Skeletal muscle satellite cell (primary cell): Measurements from ENCODE around the gene LRRC61.
A peak's percentile ranks its signal among the peaks of the same experiment; 100 is the strongest.

ENCODE experiments used
- H3K27me3 ChIP-seq: 2 replicates; pipeline ENCODE4 v1.7.0; 2013; ENCODE audit warnings: low read length; ENCODE audit not compliant: control insufficient read depth, insufficient read depth
- H3K36me3 ChIP-seq: 2 replicates; pipeline ENCODE4 v1.7.0; 2013; ENCODE audit warnings: mild to moderate bottlenecking, control low read depth, low read length; ENCODE audit not compliant: insufficient read depth
- H3K4me1 ChIP-seq: 2 replicates; pipeline ENCODE4 v1.7.0; 2013; ENCODE audit warnings: low read length; ENCODE audit not compliant: control insufficient read depth, insufficient read depth
- H3K4me2 ChIP-seq: 2 replicates; pipeline ENCODE4 v1.7.0; 2013; ENCODE audit warnings: mild to moderate bottlenecking, low read length
- H3K4me3 ChIP-seq: 2 replicates; pipeline ENCODE4 v1.7.0; 2013; ENCODE audit warnings: low read length
- H3K9ac ChIP-seq: 2 replicates; pipeline ENCODE4 v1.7.0; 2013; ENCODE audit warnings: mild to moderate bottlenecking, low read depth, low read length, moderate library complexity
- H3K9me3 ChIP-seq: replicated peaks from 2 replicates; pipeline ENCODE4 v1.7.0; 2013; ENCODE audit warnings: mild to moderate bottlenecking, control low read depth, low read length

Gene LRRC61

DNA sequence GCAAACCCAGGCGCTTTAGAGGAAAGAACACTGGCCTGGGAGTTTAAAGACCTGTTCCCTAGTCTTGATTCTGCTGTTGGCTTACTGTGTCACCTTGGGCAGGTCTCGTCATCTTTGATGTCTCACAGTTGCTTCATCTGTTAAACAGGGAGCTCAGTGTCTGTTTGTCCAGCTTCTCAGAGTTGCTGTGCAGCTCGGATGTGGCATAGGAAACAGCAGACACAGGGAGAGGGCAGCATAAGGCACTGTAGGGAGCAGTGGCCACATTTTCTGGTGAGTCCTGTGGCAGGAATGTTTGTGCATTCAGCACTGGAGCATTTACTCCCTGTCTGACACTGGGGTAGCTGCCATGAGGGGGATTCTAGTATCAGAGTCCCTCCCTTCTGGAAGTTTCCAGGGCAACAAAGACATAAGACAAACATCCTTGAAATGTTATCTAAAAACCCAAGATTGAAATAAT is 47.5 kb downstream of the LRRC61 start:
- H3K4me3 ChIP-seq: peak overlapping the region; percentile 95
- H3K36me3 ChIP-seq: peaks cover 32% of the 10 kb centered on the region
- no peaks in the 10 kb centered on the region for H3K9me3 ChIP-seq
- H3K4me1 ChIP-seq: peaks cover 26% of the 10 kb centered on the region
- H3K4me2 ChIP-seq: peak overlapping the region; percentile 93
- peak overlapping the region; percentile 90 for H3K9ac ChIP-seq
- no peaks in the 10 kb centered on the region for H3K27me3 ChIP-seq

DNA sequence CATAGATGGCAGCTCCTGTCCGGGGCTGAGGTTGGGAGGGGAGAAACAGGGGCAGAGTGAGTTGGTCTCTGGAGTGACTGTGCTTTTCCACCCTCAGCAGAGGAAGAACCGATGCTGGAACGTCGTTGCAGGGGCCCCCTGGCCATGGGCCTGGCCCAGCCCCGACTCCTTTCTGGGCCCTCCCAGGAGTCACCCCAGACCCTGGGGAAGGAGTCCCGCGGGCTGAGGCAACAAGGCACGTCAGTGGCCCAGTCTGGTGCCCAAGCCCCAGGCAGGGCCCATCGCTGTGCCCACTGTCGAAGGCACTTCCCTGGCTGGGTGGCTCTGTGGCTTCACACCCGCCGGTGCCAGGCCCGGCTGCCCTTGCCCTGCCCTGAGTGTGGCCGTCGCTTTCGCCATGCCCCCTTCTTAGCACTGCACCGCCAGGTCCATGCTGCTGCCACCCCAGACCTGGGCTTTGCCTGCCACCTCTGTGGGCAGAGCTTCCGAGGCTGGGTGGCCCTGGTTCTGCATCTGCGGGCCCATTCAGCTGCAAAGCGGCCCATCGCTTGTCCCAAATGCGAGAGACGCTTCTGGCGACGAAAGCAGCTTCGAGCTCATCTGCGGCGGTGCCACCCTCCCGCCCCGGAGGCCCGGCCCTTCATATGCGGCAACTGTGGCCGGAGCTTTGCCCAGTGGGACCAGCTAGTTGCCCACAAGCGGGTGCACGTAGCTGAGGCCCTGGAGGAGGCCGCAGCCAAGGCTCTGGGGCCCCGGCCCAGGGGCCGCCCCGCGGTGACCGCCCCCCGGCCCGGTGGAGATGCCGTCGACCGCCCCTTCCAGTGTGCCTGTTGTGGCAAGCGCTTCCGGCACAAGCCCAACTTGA is 48.2 kb downstream of the LRRC61 start:
- Histone ChIP-seq H3K9ac (peak overlapping the region; percentile 24), H3K4me3 (no peak overlapping the region), H3K4me2 (peak overlapping the region; percentile 93), H3K36me3 (peaks cover 32% of the 10 kb centered on the region), H3K4me1 (peaks cover 26% of the 10 kb centered on the region), H3K9me3 (no peaks in the 10 kb centered on the region), H3K27me3 (no peaks in the 10 kb centered on the region)

DNA sequence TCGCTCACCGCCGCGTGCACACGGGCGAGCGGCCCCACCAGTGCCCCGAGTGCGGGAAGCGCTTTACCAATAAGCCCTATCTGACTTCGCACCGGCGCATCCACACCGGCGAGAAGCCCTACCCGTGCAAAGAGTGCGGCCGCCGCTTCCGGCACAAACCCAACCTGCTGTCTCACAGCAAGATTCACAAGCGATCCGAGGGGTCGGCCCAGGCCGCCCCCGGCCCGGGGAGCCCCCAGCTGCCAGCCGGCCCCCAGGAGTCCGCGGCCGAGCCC is 48.8 kb downstream of the LRRC61 start:
- Histone ChIP-seq H3K9ac (no peak overlapping the region), H3K4me3 (no peak overlapping the region), H3K4me1 (peaks cover 26% of the 10 kb centered on the region), H3K27me3 (no peaks in the 10 kb centered on the region), H3K9me3 (no peaks in the 10 kb centered on the region), H3K4me2 (no peak overlapping the region), H3K36me3 (peaks cover 32% of the 10 kb centered on the region)

DNA sequence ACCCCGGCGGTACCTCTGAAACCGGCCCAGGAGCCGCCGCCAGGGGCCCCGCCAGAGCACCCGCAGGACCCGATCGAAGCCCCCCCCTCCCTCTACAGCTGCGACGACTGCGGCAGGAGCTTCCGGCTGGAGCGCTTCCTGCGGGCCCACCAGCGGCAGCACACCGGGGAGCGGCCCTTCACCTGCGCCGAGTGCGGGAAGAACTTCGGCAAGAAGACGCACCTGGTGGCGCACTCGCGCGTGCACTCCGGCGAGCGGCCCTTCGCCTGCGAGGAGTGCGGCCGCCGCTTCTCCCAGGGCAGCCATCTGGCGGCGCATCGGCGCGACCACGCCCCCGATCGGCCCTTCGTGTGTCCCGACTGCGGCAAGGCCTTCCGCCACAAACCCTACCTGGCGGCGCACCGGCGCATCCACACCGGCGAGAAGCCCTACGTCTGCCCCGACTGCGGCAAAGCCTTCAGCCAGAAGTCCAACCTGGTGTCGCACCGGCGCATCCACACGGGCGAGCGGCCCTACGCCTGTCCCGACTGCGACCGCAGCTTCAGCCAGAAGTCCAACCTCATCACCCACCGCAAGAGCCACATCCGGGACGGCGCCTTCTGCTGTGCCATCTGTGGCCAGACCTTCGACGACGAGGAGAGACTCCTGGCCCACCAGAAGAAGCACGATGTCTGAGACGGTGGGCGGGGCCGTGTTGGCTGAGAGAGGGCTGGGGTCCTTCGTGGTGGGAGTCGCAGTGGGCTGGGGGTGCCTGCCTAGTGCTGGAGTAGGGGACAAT is 49.3 kb downstream of the LRRC61 start:
- Histone ChIP-seq H3K27me3 (no peaks in the 10 kb centered on the region), H3K9me3 (no peaks in the 10 kb centered on the region), H3K9ac (no peak overlapping the region), H3K4me1 (peaks cover 27% of the 10 kb centered on the region), H3K4me3 (no peak overlapping the region), H3K4me2 (no peak overlapping the region), H3K36me3 (peaks cover 32% of the 10 kb centered on the region)

DNA sequence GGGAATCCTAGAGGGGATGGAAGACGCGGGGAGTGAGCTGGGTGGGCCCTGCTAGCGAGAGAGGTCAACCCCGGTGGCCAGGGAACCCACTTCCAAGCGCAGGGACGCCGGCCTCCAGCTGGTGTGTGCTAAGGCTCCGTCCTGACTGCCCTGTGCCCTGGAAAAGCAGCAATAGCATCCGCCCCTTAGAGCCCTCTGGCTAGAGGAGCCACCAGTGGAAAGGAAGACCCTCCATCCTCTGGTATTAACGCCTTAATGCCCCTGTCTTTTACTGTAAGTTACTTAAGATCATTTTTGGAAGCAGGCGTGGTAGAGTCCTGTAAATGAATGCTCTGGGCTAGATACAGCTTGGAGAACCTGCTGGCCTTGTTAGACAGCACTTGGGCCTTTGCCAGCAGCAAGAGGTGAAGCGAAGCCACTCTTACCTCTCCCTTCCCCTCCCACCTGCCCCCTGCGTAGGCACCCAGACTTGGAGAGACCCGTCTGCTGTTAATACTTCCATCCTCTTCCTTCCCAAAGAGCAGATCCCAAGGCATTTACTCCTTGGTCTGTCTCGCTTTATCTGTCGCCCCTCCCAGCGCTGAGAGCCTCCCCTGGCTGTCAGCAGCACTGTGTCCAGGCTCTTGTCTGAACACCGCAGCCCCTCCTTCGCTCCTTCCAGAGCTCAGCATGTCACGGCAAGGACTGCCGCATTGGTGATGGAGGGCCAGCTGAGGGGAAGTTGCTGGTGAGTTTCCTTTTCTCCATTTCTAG is 50.1 kb downstream of the LRRC61 start:
- no peaks in the 10 kb centered on the region for H3K9me3 ChIP-seq
- no peaks in the 10 kb centered on the region for H3K27me3 ChIP-seq
- no peak overlapping the region for H3K9ac ChIP-seq
- no peak overlapping the region for H3K4me3 ChIP-seq
- H3K4me2 ChIP-seq: no peak overlapping the region
- H3K36me3 ChIP-seq: peaks cover 32% of the 10 kb centered on the region
- H3K4me1 ChIP-seq: peaks cover 27% of the 10 kb centered on the region

DNA sequence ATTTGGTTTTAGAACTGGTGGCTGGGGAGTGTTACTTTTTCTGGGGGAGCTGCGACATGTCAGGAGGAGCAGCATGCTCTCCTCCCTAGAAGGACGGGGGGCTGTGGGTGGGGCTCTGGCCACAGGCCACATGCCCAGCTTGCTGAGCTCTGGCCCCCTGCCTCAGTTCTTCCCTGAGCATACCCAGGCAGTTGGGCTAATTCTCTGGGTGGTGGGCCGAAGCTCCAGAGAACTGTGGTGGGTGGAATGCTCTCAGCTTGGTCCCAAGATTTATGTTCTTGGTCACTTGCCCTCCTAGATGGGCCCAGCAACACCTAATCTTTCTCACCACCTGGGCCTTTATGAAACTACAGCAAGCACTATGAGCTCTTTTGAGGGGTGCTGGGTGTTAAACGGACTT is 50.9 kb downstream of the LRRC61 start:
- Histone ChIP-seq H3K9ac (no peak overlapping the region), H3K4me1 (peaks cover 31% of the 10 kb centered on the region), H3K9me3 (no peaks in the 10 kb centered on the region), H3K36me3 (peaks cover 32% of the 10 kb centered on the region), H3K4me2 (no peak overlapping the region), H3K27me3 (no peaks in the 10 kb centered on the region), H3K4me3 (no peak overlapping the region)

DNA sequence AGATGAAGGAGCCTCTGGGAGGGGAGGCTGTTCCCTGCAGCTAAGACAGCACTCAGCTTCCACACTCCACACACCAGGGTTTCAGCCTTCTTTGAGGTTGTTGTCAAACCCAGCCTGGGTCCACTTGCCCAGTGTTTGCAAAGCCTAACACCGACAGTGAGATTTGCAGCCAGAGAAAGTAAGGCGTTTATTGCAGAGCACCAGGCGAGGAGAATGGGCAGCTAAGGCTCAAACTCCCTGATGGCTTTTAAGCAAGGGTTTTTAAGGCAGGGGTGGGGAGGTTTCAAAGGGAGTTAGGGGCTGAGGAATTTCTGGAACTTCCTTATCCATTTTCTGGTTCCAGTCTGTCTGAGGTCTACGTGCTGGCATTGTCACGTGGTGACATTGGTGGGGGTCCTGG is 51.3 kb downstream of the LRRC61 start:
- Histone ChIP-seq H3K36me3 (peaks cover 32% of the 10 kb centered on the region), H3K4me3 (no peak overlapping the region), H3K4me2 (no peak overlapping the region), H3K27me3 (no peaks in the 10 kb centered on the region), H3K4me1 (peaks cover 31% of the 10 kb centered on the region), H3K9me3 (no peaks in the 10 kb centered on the region), H3K9ac (no peak overlapping the region)

DNA sequence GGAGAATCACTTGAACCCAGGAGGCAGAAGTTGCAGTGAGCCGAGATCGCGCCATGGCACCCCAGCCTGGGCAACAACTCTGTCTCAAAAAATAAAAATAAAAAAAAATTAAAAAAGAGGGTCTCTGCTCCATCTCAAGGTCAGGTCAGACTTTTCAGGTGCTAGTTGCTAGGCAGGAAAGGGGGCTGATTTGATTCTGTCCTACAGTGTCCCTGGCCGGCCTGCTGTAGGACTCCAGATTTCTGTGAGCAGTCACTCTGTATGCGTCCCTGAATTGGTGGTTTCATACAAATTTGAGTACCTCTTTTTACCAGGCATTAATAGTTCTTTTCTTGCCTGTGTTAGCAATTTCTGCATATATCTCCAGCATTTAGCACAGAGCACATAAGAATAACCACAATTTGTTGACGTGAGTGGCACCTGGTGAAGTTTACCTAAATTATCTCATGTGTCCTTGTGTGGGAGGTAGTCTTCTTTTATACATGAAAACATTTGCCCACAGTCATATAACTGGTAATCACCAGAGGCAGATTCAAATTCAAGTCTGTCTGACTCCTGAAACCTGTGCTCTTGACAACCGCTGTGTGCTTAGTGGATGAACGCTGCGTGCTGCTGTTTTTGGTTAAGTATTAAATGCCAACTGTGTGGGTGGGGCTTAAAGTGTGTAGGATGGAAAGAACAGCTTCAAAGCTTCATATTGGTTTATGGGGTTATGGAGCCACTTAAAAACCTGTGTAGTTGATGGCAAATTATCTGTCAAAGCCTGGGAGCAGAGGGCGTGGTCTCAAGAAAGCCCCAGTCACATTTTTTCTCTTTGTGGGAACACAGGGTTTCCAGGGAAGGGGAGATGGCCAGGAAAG is 52.7 kb downstream of the LRRC61 start:
- Histone ChIP-seq H3K9ac (no peak overlapping the region), H3K4me2 (no peak overlapping the region), H3K4me3 (no peak overlapping the region), H3K9me3 (no peaks in the 10 kb centered on the region), H3K4me1 (peaks cover 25% of the 10 kb centered on the region), H3K36me3 (peaks cover 32% of the 10 kb centered on the region), H3K27me3 (no peaks in the 10 kb centered on the region)

DNA sequence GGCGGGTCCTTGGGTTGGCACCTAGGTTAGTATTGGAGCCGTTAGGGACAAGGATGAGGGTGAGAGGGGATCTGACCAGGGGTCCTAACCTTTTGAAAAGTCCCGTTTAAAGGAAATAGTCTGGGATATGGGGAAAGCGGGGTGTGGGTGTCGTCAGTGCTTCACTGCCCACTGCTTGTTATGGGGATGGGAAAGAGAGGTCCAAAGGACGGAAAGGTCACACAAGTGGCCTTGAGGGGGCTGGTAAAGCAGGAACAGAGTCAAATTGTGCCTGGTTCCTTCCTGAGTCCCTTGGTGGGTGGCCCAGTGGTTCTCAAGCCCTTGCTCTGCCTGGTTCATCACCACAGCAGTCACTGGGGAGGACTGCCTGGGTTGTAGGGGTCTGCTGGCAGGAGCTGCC is 53.4 kb downstream of the LRRC61 start:
- no peak overlapping the region for H3K9ac ChIP-seq
- H3K4me1 ChIP-seq: peaks cover 22% of the 10 kb centered on the region
- H3K4me3 ChIP-seq: no peak overlapping the region
- no peaks in the 10 kb centered on the region for H3K9me3 ChIP-seq
- no peaks in the 10 kb centered on the region for H3K27me3 ChIP-seq
- no peak overlapping the region for H3K4me2 ChIP-seq
- H3K36me3 ChIP-seq: peaks cover 26% of the 10 kb centered on the region

DNA sequence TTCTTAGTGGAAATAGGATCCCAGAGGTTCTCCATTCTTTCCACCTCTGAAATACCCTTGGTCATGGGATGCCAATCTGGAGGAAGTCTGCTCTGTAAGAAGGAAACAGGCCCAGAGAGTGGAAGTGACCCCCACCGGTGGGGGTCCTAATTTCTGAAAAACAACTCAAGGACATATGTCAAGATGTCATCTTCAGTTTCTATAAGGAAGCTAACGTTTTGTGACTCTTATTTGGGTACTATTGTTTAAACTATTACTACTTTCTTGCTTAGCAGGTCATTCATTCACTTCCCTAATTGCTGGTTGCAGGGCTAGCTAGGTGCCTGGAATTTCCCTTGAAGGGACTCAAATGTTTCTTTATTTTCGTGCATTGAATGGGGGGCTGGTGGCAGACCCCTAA is 54.0 kb downstream of the LRRC61 start:
- no peaks in the 10 kb centered on the region for H3K9me3 ChIP-seq
- H3K36me3 ChIP-seq: peaks cover 23% of the 10 kb centered on the region
- H3K4me3 ChIP-seq: no peak overlapping the region
- peaks cover 22% of the 10 kb centered on the region for H3K4me1 ChIP-seq
- no peak overlapping the region for H3K4me2 ChIP-seq
- H3K27me3 ChIP-seq: no peaks in the 10 kb centered on the region
- no peak overlapping the region for H3K9ac ChIP-seq

DNA sequence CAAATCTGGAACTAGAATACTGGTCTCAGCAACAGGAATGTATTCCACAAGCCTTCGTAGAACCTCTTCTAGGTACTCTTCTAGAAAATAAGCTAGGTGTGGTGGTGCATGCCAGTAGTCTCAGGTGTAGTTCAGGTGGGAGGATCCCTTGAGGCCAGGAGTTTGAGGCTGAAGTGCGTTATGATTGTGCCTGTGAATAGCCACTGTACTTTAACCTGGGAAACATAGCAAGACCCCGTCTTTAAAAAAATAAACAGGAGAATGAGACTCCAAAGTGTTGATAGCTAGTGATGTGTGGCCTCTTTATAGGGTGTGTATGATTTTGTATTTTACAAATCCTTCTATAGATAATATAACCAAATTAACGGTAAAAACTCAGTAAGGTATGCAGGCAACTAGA is 54.5 kb downstream of the LRRC61 start:
- H3K4me2 ChIP-seq: no peak overlapping the region
- H3K36me3 ChIP-seq: peaks cover 19% of the 10 kb centered on the region
- H3K27me3 ChIP-seq: no peaks in the 10 kb centered on the region
- H3K9ac ChIP-seq: peak overlapping the region; percentile 86
- H3K9me3 ChIP-seq: no peaks in the 10 kb centered on the region
- peaks cover 22% of the 10 kb centered on the region for H3K4me1 ChIP-seq
- no peak overlapping the region for H3K4me3 ChIP-seq
